Esophagus muscularis mucosa (tissue), 4 donors: ENCODE data around the gene NUP43. TPM values are rescaled to one million over a fixed set of nuclear protein-coding genes. Genes with fewer than 3 reads are reported as not detected.
"Not testable (repeated sequence)": the region's sequence is repeated elsewhere in the genome, so short reads cannot be mapped to it uniquely, and the experiment has no call there.

Experiments used
- DNase-seq: peaks from one replicate; pipeline ENCODE4 v3.0.0-alpha.2; 2017; ENCODE audit errors: extremely low spot score
- H3K27ac ChIP-seq, 4 donors: fragments of 200-600 bp; sonication (generic); replicated peaks in 1 of 4; 1 replicate in 3 of 4; 2 replicates in 1 of 4; pipeline ENCODE4 v1.5.1; 2016 to 2019; ENCODE audit warnings: mild to moderate bottlenecking in 1 of 4
- H3K27me3 ChIP-seq, 4 donors: fragments of 200-600 bp; sonication (generic); one replicate each; pipeline versions ENCODE4 v1.5.1 to v1.6.0; 2016 to 2019
- H3K36me3 ChIP-seq, 4 donors: fragments of 200-600 bp; sonication (generic); one replicate each; pipeline ENCODE4 v1.5.1; 2016 to 2019
- H3K4me1 ChIP-seq, 4 donors: fragments of 200-600 bp; sonication (generic); one replicate each; pipeline ENCODE4 v1.5.1; 2016 to 2019
- H3K4me3 ChIP-seq, 4 donors: fragments of 200-600 bp; sonication (generic); 1 replicate in 2 of 4; 2 replicates in 2 of 4; pipeline ENCODE4 v1.5.1; 2016 to 2019; ENCODE audit warnings: mild to moderate bottlenecking in 4 of 4, moderate library complexity in 1 of 4
- H3K9me3 ChIP-seq, 4 donors: fragments of 200-600 bp; sonication (generic); 1 replicate in 3 of 4; 2 replicates in 1 of 4; pipeline ENCODE4 v1.5.1; 2016 to 2019
- EP300 ChIP-seq: sonication (generic); formaldehyde crosslinking; IDR thresholded peaks from one replicate; pipeline ENCODE4 v1.6.1; 2017; ENCODE audit warnings: antibody characterized with exemption
- POLR2A ChIP-seq: fragments of 450-650 bp; IDR thresholded peaks from one replicate; pipeline ENCODE4 v1.6.1; 2017; ENCODE audit warnings: antibody characterized with exemption, moderate library complexity, mild to moderate bottlenecking, low read depth
- POLR2AphosphoS5 ChIP-seq, 2 donors: sonication (generic); formaldehyde crosslinking; IDR thresholded peaks; one replicate each; pipeline ENCODE4 v1.6.1; 2017; ENCODE audit warnings: antibody characterized with exemption in 2 of 2
- WGBS: methylation state at CpG from one replicate; pipeline ENCODE4 v1.1.5; 2018; 5-methylcytosine and 5-hydroxymethylcytosine counted together
- intact Hi-C: fragments of 100-400 bp; cut with DNase I; formaldehyde crosslinking; loops from one replicate; pipeline ENCODE4 v1.15.1; 2023
- total RNA-seq, 4 donors: library from RNA; depleted of rRNA; stranded (reverse); fragments of >200 nt; gene quantifications; one replicate each; pipeline versions ENCODE4 v1.1.0 to v1.2.1, GENCODE V29; 2016
- TF ChIP-seq, protein P1 (sequence below), 3 experiments: fragments of 200-600 bp in 2 of 3; fragments of 450-650 bp in 1 of 3; sonication (generic) in 2 of 3; IDR thresholded peaks; one replicate each; pipeline ENCODE4 v1.5.1; 2017 to 2019; ENCODE audit warnings: antibody characterized with exemption in 3 of 3, mild to moderate bottlenecking in 2 of 3, moderate library complexity in 1 of 3

Gene NUP43
- total RNA-seq, 4 donors from 2014 or later, result 9.2 to 15.4 (median 11.5) TPM

DNA sequence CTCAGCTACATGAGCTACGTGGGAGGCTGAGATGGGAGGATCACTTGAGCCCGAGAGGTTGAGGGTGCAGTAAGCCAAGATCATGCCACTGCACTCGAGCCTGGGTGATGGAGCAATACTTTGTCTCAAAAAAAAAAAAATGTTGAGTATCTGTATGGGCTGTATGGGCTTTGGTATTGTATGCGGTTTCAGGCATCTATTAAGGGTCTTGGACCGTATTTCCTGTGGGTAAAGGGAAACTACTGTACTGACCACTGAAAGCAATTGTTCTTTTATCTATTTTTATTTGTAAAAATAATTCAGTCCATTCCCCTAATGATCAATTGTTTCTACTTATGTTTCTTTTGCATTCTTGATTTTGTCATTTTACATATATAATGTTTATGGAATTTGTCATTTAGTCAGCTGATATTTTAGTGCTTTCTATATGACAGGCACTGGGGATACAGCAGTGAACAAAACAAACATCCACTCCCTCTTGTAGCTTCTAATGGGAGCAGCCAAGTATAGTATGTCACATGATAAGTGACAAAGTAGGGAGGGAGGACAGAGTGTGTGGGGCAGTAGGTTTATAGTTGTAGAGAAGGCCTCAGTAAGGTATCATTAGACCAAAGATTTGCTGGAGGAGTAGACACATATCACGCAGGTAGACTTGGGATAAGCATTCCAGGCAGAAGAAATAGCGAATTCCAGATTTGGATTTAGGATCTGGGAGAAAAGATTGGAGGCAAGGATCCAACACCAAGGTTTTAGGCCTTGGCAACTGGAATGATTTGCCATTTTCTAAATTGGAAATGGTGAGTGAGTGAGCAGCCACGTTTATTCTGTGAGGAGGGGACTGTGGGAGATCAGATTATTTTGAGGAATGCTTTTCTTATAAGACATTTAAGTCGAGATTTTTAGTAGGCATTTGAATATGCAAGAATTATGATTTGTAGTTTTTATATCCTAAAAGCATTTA lies 9.3 kb upstream of the NUP43 start:
- H3K36me3 ChIP-seq, result peaks cover 0 to 12% (median 5%) of the 10 kb centered on the region in 4 donors
- no peaks in the 10 kb centered on the region for H3K27me3 ChIP-seq
- no peak for TF ChIP-seq POLR2AphosphoS5 (IDR thresholded peaks at IDR 0.05)
- TF ChIP-seq EP300, result no peak
- TF ChIP-seq POLR2A, result no peak
- TF ChIP-seq, protein P1, sequence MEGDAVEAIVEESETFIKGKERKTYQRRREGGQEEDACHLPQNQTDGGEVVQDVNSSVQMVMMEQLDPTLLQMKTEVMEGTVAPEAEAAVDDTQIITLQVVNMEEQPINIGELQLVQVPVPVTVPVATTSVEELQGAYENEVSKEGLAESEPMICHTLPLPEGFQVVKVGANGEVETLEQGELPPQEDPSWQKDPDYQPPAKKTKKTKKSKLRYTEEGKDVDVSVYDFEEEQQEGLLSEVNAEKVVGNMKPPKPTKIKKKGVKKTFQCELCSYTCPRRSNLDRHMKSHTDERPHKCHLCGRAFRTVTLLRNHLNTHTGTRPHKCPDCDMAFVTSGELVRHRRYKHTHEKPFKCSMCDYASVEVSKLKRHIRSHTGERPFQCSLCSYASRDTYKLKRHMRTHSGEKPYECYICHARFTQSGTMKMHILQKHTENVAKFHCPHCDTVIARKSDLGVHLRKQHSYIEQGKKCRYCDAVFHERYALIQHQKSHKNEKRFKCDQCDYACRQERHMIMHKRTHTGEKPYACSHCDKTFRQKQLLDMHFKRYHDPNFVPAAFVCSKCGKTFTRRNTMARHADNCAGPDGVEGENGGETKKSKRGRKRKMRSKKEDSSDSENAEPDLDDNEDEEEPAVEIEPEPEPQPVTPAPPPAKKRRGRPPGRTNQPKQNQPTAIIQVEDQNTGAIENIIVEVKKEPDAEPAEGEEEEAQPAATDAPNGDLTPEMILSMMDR (IDR thresholded peaks at IDR 0.05), result no peak
- H3K27ac ChIP-seq, result no peak overlapping the region
- intact Hi-C loops, result no loop called here
- H3K4me1 ChIP-seq, result peaks cover 10 to 58% (median 29%) of the 10 kb centered on the region in 4 donors
- no peaks in the 10 kb centered on the region for H3K9me3 ChIP-seq
- WGBS, result 87% methylated on average over 9 of the region's 9 CpGs
- no peak for DNase-seq
- no peak overlapping the region for H3K4me3 ChIP-seq

DNA sequence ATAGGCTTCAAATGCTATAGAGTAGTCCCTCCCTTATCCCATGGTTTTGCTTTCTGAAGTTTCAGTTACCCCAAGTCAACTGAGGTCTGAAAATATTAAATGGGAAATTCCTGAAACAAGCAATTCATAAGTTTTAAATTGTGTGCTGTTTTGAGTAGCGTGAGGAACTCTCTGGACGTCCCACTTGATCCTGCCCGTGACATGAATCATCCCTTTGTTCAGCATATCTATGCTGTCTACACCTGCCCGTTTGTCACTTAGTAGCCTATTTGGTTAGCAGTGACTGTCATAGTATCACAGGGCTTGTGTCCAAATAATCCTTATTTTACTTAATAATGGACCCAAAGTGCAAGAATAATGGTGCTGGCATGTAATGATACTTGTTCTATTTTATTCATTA lies 8.2 kb upstream of the NUP43 start:
- WGBS, result 91% methylated on average over 4 of the region's 4 CpGs
- no peaks in the 10 kb centered on the region for H3K9me3 ChIP-seq

DNA sequence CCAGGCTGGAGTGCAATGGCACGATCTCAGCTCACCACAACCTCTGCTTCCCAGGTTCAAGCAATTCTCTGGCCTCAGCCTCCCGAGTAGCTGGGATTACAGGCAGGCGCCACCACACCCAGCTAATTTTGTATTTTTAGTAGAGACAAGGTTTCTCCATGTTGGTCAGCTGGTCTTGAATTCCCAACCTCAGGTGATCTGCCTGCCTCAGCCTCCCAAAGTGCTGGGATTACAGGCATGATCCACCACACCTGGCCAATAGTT lies 7.0 kb upstream of the NUP43 start:
- peaks cover 14 to 67% (median 38%) of the 10 kb centered on the region in 4 donors for H3K4me1 ChIP-seq
- WGBS, result 79% methylated on average over 3 of the region's 3 CpGs
- H3K9me3 ChIP-seq, H3K4me3 ChIP-seq, H3K27me3 ChIP-seq, H3K36me3 ChIP-seq, H3K27ac ChIP-seq, intact Hi-C loops, DNase-seq: not testable (repeated sequence)

More for the DNA sequence above, 8.2 kb upstream of the NUP43 start:
- Histone ChIP-seq H3K27me3 (no peaks in the 10 kb centered on the region), H3K36me3 (peaks cover 0 to 1% (median 0%) of the 10 kb centered on the region in 4 donors), H3K27ac (no peak overlapping the region), H3K4me3 (no peak overlapping the region), H3K4me1 (peaks cover 14 to 64% (median 33%) of the 10 kb centered on the region in 4 donors)
- intact Hi-C loops, result no loop called here
- no peak for DNase-seq
- no peak for TF ChIP-seq POLR2A
- TF ChIP-seq EP300, result no peak
- TF ChIP-seq POLR2AphosphoS5 (IDR thresholded peaks at IDR 0.05), result no peak
- TF ChIP-seq, protein P1 (IDR thresholded peaks at IDR 0.05), result no peak

DNA sequence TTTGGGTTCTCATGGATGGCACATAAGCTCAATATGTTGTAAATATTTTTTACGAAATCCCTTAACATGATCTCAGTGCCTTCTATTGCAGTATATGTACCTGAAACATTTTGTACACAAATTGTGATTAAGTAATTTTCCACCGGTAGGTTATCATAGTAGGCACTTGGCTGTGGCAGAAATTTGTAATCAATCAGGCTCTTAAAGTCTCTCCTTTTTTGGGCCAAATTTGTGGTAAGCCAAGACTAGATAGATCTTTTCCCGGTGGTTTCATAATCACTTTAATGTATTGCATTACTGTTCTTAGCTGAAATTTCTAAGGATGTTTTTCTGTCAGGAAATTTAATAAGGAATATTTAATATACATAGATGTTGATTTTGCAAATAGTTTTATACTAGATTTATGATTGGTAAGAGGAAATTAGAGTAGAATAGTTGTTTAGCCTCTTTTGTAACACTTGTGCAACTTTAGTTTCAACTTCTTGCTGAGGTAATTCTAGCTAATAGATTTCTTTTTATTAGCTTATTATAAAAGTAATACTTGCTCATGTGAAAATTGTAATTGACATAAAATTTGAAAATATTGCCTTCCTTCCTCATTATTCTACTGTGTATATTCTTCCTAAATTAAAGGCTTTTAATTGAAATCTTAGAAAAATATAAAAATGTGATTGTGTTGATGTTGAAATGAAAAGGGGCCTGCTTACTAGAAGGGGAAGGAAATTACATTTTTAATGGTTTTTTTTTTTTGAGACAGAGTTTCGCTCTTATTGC lies 6.5 kb upstream of the NUP43 start:
- no peak for DNase-seq
- H3K4me1 ChIP-seq, result peaks cover 14 to 62% (median 38%) of the 10 kb centered on the region in 4 donors
- no peaks in the 10 kb centered on the region for H3K9me3 ChIP-seq
- intact Hi-C loops, result no loop called here
- no peaks in the 10 kb centered on the region for H3K36me3 ChIP-seq
- no peak overlapping the region for H3K4me3 ChIP-seq
- TF ChIP-seq EP300 (no peak), POLR2A (no peak), POLR2AphosphoS5 (IDR thresholded peaks at IDR 0.05) (no peak)
- TF ChIP-seq, protein P1 (IDR thresholded peaks at IDR 0.05), result no peak
- no peak overlapping the region for H3K27ac ChIP-seq
- no peaks in the 10 kb centered on the region for H3K27me3 ChIP-seq
- WGBS, result 75% methylated on average over 4 of the region's 4 CpGs

DNA sequence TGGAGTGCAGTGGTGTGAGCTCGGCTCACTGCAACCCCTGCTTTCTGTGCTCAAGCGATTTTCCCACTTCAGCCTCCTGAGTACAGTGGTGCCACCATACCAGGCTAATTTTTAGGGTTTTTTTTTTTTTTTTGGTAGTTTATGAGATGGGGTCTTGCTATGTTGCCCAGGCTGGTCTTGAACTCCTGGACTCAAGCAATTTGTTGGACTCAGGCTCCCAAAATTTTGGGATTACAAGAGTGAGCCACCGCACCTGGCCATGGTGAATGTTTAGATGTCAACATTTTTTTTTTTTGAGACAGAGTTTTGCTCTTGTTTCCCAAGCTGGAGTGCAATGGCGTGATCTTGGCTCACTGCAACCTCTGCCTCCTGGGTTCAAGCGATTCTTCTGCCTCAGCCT lies 5.6 kb upstream of the NUP43 start:
- H3K4me1 ChIP-seq, result peaks cover 15 to 57% (median 39%) of the 10 kb centered on the region in 4 donors
- H3K4me3 ChIP-seq, DNase-seq, H3K36me3 ChIP-seq, H3K27me3 ChIP-seq, intact Hi-C loops, H3K27ac ChIP-seq, H3K9me3 ChIP-seq: not testable (repeated sequence)
- WGBS, result over 99% methylated on average over 5 of the region's 5 CpGs
